ENCODE measurements around the gene ARHGAP4. TPM values are rescaled to one million over a fixed set of nuclear protein-coding genes. Genes with fewer than 3 reads are reported as not detected.

The ARHGAP4 gene
- total RNA-seq, 1 donor, result 199 TPM

DNA sequence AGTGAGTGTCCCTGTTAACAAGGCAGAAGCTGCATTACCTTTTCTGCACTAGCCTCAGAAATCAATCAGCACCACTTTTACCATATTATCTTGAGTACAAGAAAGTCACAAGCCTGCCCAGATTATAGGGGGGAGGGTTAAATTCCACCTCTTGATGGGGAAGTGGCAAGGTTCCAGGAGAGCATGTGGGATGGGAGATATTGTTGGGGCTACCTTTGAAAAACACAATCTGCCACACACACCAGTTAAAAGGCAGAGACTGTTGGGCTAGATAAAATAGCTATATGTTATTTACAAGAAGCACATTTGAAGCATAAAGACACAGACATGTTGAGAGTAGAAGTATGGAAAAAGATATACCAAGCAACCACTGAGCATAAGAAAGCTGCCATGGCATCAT, 28.2 kb downstream of the ARHGAP4 start:
- H3K4me1 ChIP-seq (ENCODE audit: insufficient read depth, low read length), result peaks cover 26% of the 10 kb centered on the region
- no peaks in the 10 kb centered on the region for H3K27me3 ChIP-seq (ENCODE audit: insufficient read depth, low read length)
- H3K9me3 ChIP-seq (ENCODE audit: low read depth, low read length), result no peaks in the 10 kb centered on the region
- H3K4me3 ChIP-seq (ENCODE audit: low read length), result no peak overlapping the region

DNA sequence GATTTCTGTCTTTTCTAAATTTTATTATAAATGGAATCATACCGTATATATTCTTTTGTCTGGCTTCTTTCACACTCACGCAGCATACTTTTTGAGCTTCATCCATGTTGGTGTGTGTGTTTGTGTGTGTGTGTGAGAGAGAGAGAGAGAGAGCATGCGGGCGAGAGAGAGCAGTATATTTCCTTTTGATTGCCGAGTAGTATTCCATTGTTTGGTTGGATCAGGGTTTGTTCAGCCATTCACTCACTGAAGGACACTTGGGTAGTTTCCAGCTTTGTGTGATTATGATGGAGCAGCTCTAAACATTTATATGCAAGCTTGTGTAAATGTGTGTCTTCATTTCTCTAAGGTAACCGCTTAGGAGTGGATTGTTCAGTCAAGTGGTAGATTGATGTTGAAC, 36.9 kb downstream of the ARHGAP4 start:
- no peaks in the 10 kb centered on the region for H3K4me1 ChIP-seq (ENCODE audit: insufficient read depth, low read length)
- H3K27me3 ChIP-seq (ENCODE audit: insufficient read depth, low read length), result peaks cover 12% of the 10 kb centered on the region
- no peak overlapping the region for H3K4me3 ChIP-seq (ENCODE audit: low read length)
- H3K9me3 ChIP-seq (ENCODE audit: low read depth, low read length), result no peaks in the 10 kb centered on the region

DNA sequence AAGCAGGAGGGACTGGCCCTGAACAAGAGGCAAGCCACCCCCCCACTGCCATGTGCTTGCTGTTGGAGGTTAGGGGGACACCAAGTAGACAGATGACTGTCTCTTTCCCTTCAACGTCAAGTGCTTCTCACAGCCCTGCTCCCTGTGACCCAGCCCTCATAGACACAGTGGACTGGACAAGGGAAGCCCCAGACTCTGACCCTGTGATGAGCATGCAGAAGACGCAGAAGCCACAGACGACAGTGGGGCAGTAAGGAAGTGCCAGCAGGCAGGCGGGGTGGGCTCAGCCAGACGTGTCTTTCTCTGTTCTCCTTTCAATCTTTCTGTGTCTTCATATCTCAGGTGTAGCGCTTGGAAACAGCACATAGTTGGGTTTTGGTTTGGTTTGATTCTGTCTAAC, 37.7 kb downstream of the ARHGAP4 start:
- no peaks in the 10 kb centered on the region for H3K4me1 ChIP-seq (ENCODE audit: insufficient read depth, low read length)
- H3K9me3 ChIP-seq (ENCODE audit: low read depth, low read length), result no peaks in the 10 kb centered on the region
- peaks cover 17% of the 10 kb centered on the region for H3K27me3 ChIP-seq (ENCODE audit: insufficient read depth, low read length)
- no peak overlapping the region for H3K4me3 ChIP-seq (ENCODE audit: low read length)

DNA sequence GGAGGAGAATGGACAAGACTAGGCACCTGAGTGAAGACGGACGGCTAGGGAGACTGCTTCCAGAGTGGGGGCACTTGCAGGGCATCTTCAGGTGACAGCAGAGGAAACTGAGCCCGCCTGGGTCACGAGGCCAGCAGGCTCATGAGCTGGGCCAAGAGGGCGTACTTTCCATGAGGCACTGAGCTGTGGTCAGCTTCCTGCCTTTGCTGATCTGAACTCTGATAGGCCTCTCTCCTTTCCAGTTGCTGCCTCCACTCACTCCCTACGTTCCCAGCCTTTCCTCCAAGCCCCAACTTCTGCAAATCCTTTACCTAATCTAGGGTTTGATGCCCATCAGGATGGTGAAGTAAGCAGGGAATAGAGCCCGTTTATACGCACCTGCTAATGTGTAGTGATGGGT, 38.7 kb downstream of the ARHGAP4 start:
- Histone ChIP-seq H3K4me1 (ENCODE audit: insufficient read depth, low read length) (no peaks in the 10 kb centered on the region), H3K4me3 (ENCODE audit: low read length) (no peak overlapping the region), H3K9me3 (ENCODE audit: low read depth, low read length) (no peaks in the 10 kb centered on the region), H3K27me3 (ENCODE audit: insufficient read depth, low read length) (peaks cover 17% of the 10 kb centered on the region)

DNA sequence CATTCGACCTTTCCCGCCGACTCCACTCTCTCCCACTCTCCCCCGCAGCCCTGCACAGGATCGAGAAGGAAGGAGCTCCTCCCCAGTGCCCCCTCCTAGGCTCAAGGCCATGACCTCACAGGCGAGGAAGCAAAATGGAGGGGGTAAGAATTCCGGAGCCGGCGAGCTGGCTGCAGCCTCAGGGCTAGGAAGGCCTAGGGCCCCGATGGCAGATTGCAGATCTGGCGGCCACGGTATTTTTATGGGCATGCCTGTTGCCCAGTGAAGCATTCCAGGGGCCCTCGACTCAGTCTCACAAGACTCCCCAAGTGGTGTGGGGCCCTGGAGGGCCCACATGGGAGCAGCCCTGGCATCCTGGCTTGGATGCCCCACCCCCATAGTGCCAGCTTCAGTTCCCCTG, 39.1 kb downstream of the ARHGAP4 start:
- Histone ChIP-seq H3K4me1 (ENCODE audit: insufficient read depth, low read length) (no peaks in the 10 kb centered on the region), H3K9me3 (ENCODE audit: low read depth, low read length) (no peaks in the 10 kb centered on the region), H3K4me3 (ENCODE audit: low read length) (no peak overlapping the region), H3K27me3 (ENCODE audit: insufficient read depth, low read length) (peaks cover 17% of the 10 kb centered on the region)

DNA sequence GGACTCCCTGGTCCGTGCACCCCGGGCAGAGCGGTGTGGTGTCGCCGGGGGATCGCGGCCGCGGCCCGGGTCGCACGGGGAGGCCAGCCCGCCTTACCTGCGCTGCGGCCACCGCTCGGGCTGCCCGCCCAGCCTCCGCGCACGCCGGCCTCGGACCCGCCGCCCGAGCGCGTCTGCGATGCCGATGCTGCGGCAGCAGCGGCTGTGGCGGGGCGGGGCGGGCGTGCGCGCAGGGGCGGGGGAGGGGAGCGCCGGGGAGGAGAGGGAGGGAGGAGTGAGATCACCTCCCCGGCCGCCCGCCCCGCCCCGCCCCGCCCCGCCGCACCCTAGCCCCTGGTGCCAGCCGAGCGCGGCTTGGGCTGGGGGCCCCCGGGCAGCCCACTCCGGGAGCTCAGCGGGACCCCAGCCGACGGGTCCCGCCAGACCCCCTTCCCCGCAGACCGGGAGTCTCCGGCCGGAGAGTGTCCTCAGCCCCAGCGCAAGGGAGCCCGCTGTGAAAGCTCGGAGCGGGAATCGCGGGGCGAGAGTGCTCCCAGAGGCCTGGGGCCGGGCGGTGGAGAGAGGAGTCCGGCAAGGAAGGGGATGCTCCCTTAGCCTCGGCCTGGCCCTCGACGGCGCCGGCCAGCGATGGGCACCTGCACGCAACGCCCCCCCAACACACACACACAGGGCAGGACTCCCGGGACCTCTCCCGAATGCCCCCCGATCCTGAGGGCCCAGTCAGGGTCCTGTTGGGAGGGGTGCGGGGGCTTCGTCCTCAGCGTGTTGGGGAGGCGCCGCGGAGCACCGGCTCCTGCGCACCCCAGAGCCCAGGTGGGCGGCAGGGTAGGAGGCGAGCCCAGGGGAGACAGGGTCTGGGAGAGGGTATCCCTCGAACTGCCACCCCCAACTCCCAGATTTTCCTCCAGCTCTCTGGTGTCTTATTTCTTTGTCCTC, 39.8 kb downstream of the ARHGAP4 start, which contains the start of gene L1CAM:
L1CAM (minus strand) TSS at position 206 of the 936 bp plus-strand sequence. CDS start 10,337 bp downstream, outside the sequence.
- Histone ChIP-seq H3K4me1 (ENCODE audit: insufficient read depth, low read length) (no peaks in the 10 kb centered on the region), H3K9me3 (ENCODE audit: low read depth, low read length) (no peaks in the 10 kb centered on the region), H3K4me3 (ENCODE audit: low read length) (no peak within 1 kb of the TSS), H3K27me3 (ENCODE audit: insufficient read depth, low read length) (peaks cover 17% of the 10 kb centered on the region)

DNA sequence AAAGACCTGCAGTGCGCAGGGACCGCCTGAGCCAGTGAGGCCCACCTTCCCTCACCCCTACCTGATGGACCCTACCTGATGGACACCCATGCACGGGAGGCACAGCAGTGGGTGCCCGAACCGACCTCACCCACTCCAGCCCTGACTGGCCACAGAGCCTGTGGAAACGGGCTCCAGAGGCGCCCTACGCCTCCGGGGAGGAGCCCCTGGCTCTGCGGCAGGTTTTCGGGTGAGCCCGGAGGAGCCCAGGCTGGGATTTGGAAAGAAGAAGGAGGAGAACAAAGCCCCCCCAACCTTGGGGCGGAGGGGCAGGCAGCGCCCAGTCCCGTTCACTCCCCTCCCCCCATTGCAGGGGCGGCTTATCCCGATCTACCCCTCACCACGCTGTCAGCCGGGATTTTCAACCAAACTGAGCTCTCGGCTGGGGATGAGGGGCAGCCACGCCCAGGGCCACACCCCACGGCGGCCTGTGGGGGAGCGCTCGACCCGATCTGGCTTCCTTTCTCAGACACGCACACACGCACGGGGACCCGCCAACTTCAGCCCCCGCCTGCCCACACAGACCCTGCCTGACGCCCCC, 40.8 kb downstream of the ARHGAP4 start:
- no peaks in the 10 kb centered on the region for H3K4me1 ChIP-seq (ENCODE audit: insufficient read depth, low read length)
- no peak overlapping the region for H3K4me3 ChIP-seq (ENCODE audit: low read length)
- H3K9me3 ChIP-seq (ENCODE audit: low read depth, low read length), result no peaks in the 10 kb centered on the region
- H3K27me3 ChIP-seq (ENCODE audit: insufficient read depth, low read length), result peaks cover 17% of the 10 kb centered on the region

DNA sequence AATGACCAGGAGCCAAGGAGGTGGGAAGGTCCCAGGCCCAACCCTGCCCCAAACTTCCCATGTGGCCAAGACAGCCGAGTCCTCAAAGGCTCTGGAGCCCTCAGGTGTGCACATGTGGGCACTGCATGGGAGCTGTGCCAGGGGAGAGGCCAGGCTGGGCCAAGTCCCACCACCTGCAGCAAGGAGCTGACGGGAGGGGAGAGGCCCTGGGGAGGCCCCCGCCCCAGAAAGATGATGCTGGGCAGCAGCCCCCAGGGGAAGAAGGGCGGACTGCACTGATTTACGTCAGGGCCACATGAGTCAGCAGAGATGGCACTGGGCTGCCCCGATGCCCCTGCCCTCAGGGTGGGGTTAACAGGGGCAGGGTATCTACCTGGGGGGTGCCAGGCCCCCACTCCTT, 41.5 kb downstream of the ARHGAP4 start:
- H3K4me1 ChIP-seq (ENCODE audit: insufficient read depth, low read length), result no peaks in the 10 kb centered on the region
- H3K9me3 ChIP-seq (ENCODE audit: low read depth, low read length), result no peaks in the 10 kb centered on the region
- H3K27me3 ChIP-seq (ENCODE audit: insufficient read depth, low read length), result peaks cover 17% of the 10 kb centered on the region
- H3K4me3 ChIP-seq (ENCODE audit: low read length), result no peak overlapping the region

DNA sequence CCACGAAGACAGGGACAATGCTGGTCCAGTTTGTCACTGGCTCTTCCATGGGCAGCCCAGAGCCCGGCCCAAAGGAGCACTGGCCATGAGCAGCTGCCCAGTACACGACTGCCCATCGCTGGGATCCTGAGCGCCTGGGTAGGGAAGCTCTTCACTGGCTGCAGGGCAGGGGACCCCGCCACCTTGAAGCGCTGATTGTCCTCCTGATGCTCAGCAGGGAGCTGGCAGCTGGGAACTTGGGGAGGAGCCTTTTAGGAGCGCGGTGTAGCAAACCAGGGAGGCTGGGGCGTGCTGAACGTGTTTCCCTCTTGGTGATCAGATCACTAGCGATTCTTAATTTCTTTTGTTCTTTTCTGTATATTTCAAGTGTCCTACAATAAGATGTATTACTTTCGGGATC, 41.9 kb downstream of the ARHGAP4 start:
- Histone ChIP-seq H3K4me3 (ENCODE audit: low read length) (no peak overlapping the region), H3K4me1 (ENCODE audit: insufficient read depth, low read length) (no peaks in the 10 kb centered on the region), H3K9me3 (ENCODE audit: low read depth, low read length) (no peaks in the 10 kb centered on the region), H3K27me3 (ENCODE audit: insufficient read depth, low read length) (peaks cover 17% of the 10 kb centered on the region)

DNA sequence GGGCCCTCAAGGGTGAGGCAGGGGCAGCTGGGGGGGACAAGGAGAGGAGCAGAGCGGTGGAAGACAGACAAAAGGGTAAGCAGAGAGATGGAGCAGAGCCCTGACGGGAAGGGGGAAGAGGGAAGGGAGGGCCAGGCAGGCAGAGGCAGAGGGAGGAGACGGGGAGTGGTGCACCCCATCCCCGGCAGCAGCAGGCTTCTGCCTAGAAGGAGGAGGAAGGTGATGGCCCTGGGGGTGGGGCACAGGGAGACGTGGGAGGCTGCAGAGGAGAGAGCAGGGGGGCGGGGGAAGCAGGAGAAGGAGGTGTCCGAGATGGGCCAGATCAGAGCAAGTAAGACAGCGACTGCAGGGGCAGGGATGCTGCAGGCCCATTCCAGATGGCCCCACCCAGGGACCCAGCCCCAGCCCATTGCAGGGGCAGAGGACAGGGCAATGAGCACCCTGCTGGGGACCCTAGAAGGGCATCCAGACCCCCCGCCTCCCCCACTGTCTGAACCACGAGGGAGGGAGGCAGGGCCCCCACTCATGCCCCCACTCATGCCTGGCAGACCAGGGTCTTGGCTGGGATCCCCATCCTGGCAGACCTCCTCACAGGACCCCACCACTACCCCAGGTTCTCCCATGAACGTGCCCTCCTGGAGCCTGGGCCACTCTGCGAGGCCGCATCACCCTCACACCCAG, 42.8 kb downstream of the ARHGAP4 start:
- H3K9me3 ChIP-seq (ENCODE audit: low read depth, low read length), result no peaks in the 10 kb centered on the region

DNA sequence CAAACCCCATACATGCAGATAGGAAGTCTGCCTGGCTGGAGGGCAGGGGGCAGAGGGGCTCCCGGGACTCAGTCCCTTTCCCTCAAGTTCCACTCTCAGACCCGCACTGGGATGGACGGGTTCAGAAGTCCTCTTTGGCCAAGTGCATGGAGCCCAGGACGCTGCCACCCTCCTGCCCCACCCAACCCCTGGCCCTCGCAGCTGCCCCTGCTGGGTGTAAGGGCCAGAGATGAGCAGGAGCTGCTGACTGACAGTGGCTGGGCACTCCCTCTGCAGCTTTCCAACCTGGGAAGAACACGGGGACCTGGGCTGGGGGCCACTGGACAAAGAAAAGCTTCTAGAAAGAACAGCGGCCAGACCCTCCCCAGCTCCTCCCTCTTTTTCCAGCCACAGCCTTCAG, 43.5 kb downstream of the ARHGAP4 start:
- Histone ChIP-seq H3K9me3 (ENCODE audit: low read depth, low read length) (no peaks in the 10 kb centered on the region), H3K4me1 (ENCODE audit: insufficient read depth, low read length) (peaks cover 3% of the 10 kb centered on the region), H3K27me3 (ENCODE audit: insufficient read depth, low read length) (peaks cover 17% of the 10 kb centered on the region), H3K4me3 (ENCODE audit: low read length) (no peak overlapping the region)

More for the DNA sequence above, 42.8 kb downstream of the ARHGAP4 start:
- Histone ChIP-seq H3K4me1 (ENCODE audit: insufficient read depth, low read length) (peaks cover 3% of the 10 kb centered on the region), H3K4me3 (ENCODE audit: low read length) (no peak overlapping the region), H3K27me3 (ENCODE audit: insufficient read depth, low read length) (peaks cover 17% of the 10 kb centered on the region)

DNA sequence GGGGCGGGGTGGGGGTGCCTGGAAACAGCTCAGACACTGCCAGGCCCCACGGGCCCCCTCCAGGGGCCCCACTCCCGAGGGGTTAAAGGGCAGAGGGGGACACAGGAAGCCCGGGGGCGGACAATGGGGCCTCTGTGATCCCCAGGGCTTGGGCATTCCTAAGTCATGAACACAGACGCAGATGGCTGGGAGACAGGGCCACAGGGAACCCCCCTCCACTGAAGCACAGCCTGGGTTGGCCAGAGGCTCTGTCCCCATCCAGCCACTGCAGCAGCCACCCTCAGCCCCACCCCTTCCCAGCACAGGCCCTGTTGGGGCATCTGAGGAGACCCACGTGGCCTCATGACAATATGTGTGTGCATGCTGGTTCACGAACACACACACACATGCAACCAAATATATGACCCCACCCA, 44.0 kb downstream of the ARHGAP4 start:
- no peaks in the 10 kb centered on the region for H3K9me3 ChIP-seq (ENCODE audit: low read depth, low read length)
- no peak overlapping the region for H3K4me3 ChIP-seq (ENCODE audit: low read length)
- peaks cover 17% of the 10 kb centered on the region for H3K27me3 ChIP-seq (ENCODE audit: insufficient read depth, low read length)
- peaks cover 3% of the 10 kb centered on the region for H3K4me1 ChIP-seq (ENCODE audit: insufficient read depth, low read length)

DNA sequence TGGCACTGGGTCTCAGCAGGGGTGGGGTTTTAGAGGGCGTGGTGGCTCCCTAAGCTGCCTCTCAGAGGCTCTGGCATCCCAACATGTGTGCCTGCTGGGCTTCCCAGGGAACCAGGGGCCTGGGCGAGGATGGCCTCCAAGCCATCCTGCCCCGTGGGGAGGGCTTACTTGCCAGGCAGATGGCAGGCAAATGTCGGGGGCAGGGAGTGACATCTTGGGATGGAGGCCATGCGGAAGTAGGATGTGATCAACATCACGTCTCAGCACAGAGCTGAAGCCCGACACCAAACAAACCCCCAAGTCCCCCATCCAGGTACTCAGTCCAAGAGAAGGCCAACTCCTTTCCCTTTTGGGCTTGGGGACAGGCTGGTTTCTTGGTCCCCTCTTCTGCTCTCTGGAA, 44.8 kb downstream of the ARHGAP4 start:
- no peak overlapping the region for H3K4me3 ChIP-seq (ENCODE audit: low read length)
- H3K4me1 ChIP-seq (ENCODE audit: insufficient read depth, low read length), result peaks cover 3% of the 10 kb centered on the region
- H3K9me3 ChIP-seq (ENCODE audit: low read depth, low read length), result no peaks in the 10 kb centered on the region
- H3K27me3 ChIP-seq (ENCODE audit: insufficient read depth, low read length), result peaks cover 17% of the 10 kb centered on the region

DNA sequence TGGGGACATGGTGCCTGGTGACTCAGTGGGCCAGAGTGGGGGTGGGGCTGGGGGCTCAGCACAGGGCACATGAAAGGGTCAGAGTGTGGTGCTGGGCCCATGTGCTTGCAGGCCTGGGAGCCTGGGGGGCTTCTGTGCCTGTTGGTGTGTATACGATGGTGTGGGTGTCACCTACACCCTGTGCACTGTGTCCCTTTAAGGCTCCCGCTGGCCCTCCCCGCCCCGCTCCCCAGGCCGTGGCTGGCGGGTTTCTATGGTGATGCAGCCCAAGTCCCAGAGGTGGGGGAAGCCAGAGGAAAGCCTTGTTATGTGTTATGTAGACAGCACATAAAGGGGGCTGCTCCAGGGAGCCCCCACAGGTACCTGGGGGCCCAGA, 45.6 kb downstream of the ARHGAP4 start:
- Histone ChIP-seq H3K4me3 (ENCODE audit: low read length) (no peak overlapping the region), H3K27me3 (ENCODE audit: insufficient read depth, low read length) (peaks cover 17% of the 10 kb centered on the region), H3K9me3 (ENCODE audit: low read depth, low read length) (no peaks in the 10 kb centered on the region), H3K4me1 (ENCODE audit: insufficient read depth, low read length) (peaks cover 3% of the 10 kb centered on the region)

DNA sequence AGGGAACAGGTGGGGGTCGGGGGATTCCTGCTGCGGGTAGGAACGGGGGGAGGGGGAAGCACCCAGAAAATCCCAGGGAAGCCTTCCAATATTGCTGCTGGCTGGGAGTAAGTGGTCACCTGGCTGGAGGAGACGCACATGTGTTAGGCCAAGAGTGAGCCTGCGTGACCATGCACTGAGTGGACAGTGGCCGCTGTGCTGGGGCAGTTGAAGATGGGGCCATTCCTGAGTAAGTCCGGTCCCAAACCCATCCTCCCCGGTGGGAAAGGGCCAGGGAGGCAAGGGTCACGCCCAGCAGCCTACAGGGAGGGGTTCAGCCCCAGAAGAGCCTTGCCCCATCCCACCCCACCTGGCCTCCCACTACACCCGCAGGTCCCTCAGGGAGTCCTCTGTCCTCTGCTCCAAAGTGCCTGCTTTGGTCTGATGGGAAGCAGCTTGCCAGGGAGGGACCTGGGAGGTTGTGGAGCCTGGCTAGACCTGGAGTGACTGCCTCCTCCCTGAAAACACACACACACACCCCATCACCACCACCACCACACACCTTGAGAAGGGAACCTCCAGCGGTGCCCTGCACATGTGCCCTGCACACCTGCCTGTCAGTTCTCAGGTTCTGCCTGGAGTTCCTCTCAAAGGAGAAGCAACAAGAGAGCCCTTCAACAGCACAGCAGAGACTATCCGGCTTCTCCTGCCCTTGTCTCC, 46.2 kb downstream of the ARHGAP4 start:
- H3K4me3 ChIP-seq (ENCODE audit: low read length), result no peak overlapping the region
- H3K27me3 ChIP-seq (ENCODE audit: insufficient read depth, low read length), result peaks cover 12% of the 10 kb centered on the region
- no peaks in the 10 kb centered on the region for H3K9me3 ChIP-seq (ENCODE audit: low read depth, low read length)
- H3K4me1 ChIP-seq (ENCODE audit: insufficient read depth, low read length), result peaks cover 3% of the 10 kb centered on the region
